SKM-1 treated with dmso at 0.1 percent for 144 hours (cell line): ENCODE results near the gene TNPO2.
"Not testable (repeated sequence)": the region's sequence is repeated elsewhere in the genome, so short reads cannot be mapped to it uniquely, and the experiment has no call there.

Experiments used
- DNase-seq: peaks from one replicate; lab custom pipeline; 2025; ENCODE audit not compliant: unreplicated experiment; lab: John Stamatoyannopoulos, UW

Gene TNPO2

DNA sequence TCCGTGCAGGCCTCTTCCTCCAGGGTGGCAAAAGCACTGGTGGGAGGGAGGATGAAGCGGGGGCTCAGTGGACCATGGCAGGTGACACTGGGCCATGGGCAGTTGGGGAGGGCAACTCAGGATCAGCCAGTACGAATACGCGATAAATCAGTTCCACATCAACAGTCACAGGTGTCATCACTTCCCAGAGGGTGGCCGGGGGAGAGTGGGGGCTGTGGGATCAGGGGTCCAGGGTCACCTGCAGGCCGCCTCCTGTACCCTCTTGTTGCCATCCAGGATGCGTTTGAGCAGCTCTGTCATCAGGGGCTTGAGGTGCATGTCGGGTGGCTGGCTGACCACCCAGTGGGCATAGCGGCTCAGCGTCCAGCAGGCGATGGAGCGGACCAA is 17.4 kb downstream of the TNPO2 start:
- no peak for DNase-seq

DNA sequence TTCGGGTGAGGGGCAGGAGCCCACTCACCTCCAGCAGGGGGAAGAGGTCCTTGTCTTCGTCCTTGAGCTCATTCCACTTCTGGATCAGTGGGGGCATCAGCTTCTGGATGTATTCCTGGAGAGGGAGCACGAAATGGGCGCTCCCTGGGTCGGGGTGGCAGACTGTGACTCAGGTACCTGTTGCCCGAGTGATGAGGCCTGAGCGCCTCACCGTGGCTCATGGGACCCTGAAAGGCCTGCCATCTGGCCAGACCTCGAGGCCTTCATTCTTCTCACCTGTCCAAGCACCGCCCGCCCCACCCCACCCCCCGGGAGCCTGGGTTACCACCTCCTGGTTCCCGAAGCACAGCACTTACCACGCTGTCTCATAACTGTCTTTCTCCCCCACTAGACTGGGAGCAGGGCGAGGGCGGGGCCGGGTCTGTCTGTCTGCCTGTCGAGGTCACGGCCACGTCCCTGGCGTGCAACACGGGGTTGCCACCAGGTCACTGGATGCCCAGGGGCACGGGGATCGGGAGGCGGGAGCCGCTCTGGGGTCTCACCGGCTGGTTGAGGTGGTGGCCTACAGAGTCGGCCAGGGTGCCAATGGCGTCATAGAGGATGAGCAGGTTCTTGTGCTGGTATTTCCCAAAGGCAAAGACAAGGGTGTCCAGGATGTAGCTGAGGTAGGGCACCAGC is 17.9 kb downstream of the TNPO2 start:
- no peak for DNase-seq

DNA sequence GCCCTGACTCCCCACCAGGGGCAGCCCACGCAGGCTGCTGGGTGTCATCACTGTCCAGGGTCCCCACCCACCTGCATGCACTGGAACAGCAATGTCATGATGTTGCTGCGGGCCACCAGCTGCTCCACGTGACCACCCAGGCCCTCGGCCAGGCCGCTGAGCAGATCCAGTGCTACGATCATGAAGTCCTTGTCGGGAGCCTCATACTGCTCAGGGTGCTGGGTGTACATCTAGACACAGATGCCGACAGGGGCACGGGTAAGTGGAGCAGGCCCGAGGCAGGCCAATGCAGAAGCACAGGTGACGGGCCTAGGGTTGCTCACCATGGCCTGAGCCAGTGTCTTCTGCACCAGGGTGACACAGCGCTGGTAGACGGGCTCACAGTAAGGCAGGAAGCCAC is 18.6 kb downstream of the TNPO2 start:
- no peak for DNase-seq

DNA sequence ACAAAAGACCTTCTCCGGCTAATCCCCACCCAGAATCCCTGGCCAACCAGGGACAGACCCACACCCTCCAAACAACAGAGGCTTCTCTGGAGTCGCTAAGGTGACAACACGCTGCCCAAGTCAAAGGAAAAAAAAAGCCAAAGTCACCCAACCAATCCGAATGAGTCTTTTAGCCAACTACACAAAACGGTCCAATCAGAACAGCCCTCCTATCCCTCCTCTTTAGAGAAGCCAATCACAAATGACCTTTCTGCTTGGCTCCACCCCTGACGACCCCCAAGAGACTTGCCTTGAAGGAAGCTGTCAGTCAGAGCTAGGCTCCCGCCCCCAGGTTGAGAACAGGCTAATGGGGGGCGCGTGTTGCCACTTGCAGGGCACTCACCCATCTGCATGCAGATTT is 20.7 kb downstream of the TNPO2 start:
- DNase-seq, result peak; percentile 24

DNA sequence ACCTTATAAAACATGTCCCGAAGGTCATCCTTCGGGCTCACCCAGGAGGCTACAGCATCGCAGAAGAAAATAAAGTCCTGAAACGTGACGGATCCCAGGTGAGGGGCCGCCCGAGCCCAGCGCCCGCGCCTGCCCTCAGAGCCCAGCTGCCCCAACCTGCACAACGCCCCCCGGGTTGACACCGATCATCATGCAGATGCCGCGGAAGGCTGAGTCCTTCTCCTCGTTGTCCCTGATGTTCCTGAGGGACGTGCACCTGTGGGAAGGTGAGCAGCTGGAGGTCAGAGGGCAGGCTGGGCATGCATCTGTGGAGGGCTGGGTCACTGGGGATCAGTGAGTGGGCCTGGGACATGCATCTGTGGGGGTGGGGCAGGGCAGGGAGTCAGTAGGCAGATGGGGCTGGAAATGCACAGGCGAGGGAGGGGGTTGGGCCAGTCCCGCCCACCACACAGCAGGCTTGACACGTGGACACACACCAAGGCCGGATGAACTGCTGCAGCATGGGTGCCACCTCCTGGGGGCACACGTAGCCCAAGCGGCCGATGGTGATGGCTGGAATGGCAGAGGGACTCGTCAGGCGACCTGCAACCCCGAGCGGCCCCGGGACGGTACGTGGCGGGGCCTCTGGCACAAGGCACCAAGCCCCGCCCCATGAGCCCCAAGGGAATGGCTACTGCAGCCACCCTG is 22.0 kb downstream of the TNPO2 start:
- no peak for DNase-seq

DNA sequence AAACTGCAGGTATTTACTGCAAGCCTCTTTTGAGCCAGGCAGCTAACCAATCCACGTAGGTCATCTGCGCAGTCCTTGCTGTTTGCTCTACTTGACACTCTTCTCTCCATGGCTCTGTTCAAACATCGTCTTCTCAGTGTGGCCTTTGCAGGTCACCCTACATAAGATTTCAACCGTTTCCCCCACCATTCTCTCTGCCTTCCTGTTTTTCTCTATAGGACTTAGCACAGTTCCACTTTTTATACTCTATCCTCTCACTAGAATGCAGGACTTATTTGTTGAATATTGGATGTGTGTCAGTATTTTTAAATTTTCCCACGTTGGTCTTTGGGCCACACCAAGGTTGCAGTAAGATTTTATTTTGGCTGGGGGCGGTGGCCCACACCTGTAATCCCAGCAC is 25.6 kb downstream of the TNPO2 start:
- no peak for DNase-seq

DNA sequence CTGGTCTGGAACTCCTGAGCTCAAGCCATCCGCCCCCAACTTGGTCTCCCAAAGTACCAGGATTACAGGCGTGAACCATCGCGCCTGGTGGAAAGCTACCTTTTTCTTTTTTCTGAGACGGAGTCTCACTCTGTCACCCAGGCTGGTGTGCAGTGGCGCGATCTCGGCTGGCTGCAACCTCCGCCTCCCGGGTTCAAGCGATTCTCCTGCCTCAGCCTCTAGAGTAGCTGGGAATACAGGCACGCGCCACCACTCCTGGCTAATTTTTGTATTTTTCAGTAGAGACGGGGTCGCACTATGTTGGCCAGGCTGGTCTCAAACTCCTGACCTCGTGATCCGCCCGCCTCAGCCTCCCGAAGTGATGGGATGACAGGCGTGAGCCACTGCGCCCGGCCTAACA is 26.3 kb downstream of the TNPO2 start:
- DNase-seq, result not testable (repeated sequence)

DNA sequence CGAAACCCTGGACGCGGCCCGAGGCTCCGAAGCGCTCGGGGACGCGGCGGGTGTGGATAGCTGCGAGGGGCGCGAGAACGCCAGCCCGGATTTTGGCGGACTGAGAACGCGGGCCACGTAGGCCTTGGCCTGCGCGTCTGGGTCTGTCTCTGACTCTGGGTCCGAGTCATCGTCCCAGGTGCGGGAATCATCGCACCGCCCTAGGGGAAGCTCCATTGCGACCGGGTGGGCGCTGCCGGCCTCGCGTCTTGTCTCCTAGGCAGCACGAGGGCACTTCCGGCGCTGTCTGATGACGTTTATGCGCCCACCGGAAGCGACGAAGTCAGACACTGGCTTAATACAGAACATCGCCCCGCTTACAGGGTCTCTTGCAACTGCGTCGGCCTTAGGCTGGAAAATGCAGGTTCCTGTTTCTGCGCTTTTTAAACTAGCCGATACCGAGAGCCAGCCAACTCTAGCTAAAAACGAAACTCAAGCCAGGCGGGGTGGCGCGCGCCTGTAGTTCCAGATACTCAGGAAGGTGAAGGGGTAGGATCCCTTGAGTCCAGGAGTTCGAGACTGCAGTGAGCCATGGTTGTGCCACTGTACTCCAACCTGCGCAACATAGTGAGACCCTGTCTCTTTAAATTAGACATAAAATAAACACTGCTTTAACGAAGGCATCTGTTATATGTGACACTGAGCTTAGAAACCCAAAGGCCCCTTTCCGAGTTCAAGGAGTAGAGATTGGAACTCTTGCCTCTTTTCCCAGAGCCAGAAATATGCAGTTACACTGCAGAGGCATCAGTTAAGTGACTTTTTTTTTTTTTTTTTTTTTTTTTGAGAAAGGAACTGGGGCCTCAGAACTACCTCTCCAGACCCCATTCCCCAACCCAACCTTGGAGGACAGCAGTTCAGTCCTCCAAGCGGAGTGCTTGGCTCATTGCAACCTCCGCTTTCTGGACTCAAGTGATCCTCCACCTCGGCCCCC is 27.1 kb downstream of the TNPO2 start, which contains the start of gene FBXW9:
Gene FBXW9 (minus strand): TSS at position 266 of the 970 bp plus-strand sequence. CDS start 50 bp downstream, at position 216.
- DNase-seq, result peak; percentile 87

DNA sequence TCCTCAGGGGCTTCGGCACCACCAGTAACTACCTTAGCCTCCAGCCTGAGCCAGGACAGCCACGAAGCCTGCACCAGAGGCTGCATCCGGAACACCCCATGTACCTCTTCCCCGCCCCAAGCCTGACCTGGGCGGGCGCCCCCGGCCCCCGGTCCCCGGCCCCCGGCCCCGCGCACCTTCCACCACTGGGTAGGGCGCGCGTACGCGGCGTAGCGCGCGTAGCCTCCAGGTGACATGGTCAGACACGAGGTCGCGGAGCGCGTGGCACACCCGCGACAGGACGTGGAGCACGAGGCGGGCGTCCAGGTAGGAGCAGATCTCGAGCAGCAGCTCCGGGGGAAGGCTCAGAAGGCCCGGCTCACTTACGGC is 27.8 kb downstream of the TNPO2 start:
- DNase-seq, result no peak

DNA sequence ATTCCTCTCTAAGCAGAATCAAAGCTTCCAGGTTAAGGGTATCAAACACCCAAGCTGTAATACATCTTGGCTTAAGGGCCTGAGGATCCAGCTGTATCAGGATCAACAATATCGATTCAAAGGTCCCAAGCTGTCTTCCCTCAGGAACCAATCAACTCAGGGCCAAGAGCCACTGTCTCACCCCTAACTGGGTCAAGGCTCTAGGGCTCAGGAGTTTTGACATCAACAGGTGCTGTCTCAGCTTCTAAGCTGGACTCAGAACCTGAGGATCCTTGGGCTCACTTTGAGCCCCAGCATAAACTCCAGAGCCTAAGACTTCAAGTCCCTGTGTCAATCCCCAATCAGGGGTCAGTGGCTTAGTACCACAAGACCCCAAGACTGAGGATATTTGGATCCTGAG is 28.2 kb downstream of the TNPO2 start:
- DNase-seq, result no peak

DNA sequence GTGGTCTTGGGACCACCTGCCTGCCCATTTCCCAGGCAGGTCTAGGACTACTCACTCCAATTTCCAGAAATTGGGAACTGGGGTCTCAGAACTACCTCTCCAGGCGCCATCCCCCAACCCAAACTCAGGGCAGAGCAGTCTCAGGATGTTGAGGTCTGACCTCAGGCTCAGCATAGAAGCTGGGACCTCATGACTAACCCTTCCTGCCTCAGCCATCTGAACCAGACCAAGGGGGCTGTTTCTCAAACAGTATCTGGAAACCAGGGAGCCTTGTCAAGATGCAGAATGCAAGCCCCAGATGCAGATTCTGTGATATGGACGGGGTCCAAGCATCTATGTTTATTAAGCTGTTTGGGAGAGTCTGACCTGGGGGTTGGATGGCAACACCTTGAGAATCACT is 28.6 kb downstream of the TNPO2 start:
- DNase-seq, result no peak

DNA sequence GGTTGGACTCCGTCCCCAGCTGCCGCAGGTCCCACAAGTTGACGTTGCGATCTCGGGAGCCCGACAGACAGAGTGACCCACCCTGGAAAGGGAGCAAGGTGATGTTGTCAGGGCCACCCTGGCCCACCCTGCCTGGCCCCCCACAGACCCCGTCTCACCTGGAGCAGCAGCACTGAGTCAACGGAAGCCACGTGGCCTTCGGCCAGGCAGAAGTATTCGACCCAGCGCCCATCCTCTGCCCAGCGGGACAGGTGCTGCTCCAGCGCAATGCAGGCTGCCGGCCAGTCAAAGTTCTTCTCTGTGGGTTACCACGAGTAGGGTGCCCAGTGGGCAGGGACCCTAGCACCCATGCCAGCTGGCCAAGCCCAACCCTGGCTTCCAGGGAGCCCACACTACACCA is 29.1 kb downstream of the TNPO2 start:
- DNase-seq, result no peak

DNA sequence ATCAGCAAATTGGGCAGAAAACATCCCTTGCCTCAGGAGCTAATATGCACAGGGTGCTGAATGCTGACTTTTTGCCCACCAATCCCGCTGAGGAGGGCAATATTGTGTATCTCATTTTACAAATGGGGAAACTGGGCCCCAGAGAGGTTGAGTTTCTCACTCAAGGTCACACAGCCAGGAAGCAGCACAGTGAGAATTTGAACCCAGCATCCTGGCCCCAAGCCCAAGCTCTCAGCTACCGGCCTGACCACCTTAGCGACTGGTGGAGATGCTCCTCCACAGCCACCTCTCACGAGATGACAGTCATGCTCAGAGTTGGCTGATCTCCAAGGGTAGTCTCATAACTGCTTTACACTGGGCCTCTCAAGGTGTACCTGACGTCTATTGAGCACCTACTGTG is 30.8 kb downstream of the TNPO2 start:
- no peak for DNase-seq

DNA sequence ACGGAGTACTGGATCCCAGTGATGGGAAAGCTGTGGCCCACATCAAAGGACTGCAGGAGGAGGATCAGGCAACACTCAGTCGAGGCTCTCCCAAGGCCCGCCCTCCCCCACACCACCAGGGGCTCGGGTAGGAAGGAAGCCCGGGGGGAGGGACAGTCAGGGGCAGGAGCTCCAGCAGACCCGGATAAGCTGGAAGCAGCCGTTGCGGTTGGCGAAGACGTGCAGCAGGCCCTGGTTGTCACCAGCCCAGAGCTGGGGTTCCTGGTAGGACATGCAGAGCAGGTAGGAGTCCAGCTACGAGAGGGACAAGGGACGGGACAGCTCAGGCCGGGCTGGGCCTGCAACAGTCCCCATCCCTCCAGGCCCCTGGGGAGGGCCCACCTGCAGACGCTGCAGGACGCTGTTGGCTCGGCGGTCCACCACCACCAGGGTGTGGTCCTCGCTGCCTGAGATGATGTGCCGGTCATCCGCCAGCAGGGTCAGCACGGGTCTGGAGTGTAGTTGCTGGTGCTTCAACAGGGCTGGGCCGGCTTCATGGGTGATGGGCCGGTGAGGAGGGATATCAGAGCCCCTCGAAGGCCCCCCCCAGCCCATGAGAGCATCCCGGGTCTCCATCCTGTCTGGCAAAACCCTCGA is 34.0 kb downstream of the TNPO2 start:
- DNase-seq, result no peak

DNA sequence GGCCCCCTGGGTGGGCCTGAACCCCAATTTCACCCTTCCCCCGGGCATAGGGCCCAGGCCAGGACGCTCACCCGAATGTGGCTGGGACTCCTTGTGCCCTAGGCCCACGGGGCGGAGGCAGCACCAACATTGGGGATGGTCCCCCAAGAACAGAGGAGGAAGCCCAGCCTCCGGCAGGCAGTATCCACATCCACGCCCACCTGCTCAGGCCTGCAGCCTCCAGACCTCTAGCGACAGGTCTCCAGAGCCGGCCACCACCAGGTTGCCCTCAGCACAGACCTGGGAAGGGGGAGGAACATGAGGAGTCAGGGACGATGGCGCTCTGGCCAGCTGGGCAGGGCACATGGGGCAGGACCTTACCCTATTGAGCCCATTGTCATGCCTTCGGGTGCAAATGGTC is 34.7 kb downstream of the TNPO2 start:
- DNase-seq, result no peak

DNA sequence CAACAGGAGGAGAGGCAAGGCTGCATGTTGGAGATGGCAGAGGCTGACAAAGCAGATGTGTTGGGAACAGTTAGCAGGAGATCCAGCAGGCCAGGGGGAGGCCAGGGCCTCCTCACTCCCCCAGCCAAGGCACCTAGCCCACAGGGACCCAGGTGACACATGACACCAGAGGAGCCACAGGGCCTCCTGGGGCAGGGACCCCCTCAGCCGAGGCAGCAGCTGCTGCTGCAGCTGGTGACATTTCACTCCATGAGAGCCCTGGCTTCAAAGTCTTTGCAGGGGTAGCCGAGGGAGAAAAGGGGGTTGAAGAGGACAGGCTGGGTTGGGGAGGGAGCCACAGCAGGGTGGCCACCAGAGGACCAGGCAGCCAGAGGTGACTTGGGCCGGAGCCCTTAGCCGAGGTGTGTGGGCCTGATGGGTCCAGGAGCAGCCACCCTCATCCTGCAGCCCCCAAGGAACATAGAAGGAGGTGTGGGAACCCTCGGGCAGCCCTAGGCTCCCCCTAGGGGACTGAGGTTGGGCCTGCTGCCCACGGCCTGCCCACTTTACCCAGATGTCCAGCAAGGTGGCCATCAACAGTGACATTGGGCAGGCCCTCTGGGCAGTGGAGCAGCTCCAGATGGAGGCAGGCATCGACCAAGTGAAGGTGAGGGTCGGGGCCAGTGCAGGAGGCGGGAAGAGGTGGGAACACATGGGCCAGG is 36.1 kb downstream of the TNPO2 start, which contains the start of gene GNG14:
Gene GNG14 (plus strand): TSS at position 503 of the 701 bp plus-strand sequence. CDS start 51 bp downstream, at position 554.
- no peak for DNase-seq

DNA sequence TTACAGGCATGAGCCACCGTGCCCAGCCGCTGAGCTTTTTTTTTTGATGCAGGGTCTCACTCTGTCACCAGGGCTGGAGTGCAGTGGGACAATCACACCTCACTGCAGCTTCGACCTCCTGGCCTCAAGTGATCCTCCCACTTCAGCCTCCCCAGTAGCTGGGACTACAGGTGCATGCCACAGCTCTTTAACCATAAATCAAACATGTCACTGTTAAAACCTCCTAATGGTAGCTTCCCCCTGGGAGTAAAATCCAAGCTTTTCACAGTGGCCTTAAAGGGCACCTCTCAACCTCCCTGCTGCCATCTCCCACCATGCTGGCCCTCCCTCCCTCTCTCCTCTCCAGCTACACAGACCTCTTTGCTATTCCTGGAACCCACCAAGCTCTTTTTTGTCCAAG is 37.9 kb downstream of the TNPO2 start:
- no peak for DNase-seq

DNA sequence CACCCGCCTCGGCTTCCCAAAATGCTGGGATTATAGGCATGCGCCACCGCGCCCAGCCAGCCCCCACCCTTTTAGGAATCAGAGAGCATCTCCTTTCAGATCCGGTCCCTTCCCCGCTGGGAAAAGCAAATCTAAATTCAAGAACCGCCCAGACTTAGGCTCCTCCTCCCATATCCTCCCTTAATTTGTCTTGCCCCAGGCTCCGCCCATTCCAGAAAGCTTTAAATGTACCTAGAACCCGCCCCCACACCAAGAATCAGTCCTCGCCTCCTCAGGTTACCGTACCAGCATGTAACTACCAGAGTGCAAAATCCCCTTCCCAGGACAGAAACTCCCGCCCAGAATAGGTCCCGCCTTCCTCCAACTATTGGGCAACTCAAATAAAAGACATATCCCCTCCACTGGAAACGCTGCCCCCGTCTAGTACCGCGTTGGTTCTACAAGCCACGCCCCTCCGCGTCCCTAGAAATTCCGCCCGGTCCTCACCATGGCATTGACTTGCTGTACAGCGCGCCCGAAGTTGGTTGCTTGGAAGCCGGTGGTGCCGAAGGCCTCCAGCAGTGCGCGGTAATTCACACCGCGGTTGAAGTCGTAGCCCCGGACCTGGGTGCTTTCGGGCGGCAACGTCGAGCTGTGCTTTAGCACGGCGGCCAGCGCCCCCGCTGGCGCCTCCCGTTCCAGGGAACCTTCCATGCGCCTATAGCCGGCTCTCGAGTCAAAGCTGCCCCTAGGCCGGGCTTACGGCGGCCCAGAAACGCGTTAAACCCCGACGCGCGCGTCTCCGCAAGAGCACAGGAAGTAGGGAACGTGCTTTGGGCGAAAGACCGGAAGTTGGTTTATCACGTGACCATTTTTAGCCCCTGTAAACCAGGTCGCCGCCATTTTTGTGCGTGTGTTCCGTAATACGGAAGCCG is 42.4 kb downstream of the TNPO2 start, which contains the start of gene DHPS:
Gene DHPS (minus strand): TSS at position 807 of the 914 bp plus-strand sequence. CDS start 114 bp downstream, at position 693.
- DNase-seq, result peak; percentile 95

DNA sequence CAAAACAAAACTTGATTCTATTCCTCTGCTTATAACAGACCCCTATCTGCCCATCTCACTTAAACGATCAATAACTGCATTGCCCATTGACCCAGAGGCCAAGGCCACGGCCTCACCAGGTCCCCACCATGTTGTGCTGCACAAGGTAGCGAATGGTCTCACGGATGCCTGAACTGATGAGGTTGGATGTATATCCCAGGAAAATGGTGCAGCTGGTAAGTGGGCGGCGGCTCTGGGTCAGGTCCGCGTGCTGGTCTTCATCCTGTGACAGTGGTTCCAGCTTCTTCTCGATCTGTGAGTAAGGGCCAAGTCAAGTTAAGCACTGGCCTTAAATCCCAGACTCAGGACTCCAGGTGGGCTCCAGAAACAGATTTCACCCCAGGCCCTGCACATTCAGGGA is 43.7 kb downstream of the TNPO2 start:
- DNase-seq, result no peak
